DOHH2 (cell line): Measurements from ENCODE around the gene RAB26.
"Not testable (repeated sequence)": the region's sequence is repeated elsewhere in the genome, so short reads cannot be mapped to it uniquely, and the experiment has no call there.

Experiments
- EZH2phosphoT487 ChIP-seq: fragments of 200-600 bp; sonication (generic); IDR thresholded peaks from 2 replicates; pipeline ENCODE4 v1.6.1; 2017; ENCODE audit warnings: borderline replicate concordance, mild to moderate bottlenecking, antibody characterized with exemption, low read length, moderate library complexity, mixed read lengths
- TF ChIP-seq, protein P1 (sequence below): fragments of 200-600 bp; sonication (generic); IDR thresholded peaks from one replicate; pipeline ENCODE4 v1.5.1; 2014; ENCODE audit warnings: antibody characterized with exemption, mild to moderate bottlenecking, low read depth, low read length; ENCODE audit not compliant: poor library complexity, severe bottlenecking

- TF ChIP-seq, protein P1, sequence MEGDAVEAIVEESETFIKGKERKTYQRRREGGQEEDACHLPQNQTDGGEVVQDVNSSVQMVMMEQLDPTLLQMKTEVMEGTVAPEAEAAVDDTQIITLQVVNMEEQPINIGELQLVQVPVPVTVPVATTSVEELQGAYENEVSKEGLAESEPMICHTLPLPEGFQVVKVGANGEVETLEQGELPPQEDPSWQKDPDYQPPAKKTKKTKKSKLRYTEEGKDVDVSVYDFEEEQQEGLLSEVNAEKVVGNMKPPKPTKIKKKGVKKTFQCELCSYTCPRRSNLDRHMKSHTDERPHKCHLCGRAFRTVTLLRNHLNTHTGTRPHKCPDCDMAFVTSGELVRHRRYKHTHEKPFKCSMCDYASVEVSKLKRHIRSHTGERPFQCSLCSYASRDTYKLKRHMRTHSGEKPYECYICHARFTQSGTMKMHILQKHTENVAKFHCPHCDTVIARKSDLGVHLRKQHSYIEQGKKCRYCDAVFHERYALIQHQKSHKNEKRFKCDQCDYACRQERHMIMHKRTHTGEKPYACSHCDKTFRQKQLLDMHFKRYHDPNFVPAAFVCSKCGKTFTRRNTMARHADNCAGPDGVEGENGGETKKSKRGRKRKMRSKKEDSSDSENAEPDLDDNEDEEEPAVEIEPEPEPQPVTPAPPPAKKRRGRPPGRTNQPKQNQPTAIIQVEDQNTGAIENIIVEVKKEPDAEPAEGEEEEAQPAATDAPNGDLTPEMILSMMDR = not testable (repeated sequence)
- TF ChIP-seq EZH2phosphoT487 = not testable (repeated sequence)
Measured at GRCh38 chr16:2117960-2118722, 30.3 kb upstream of the RAB26 start.
